Fibroblast of lung (primary cell): ENCODE data around the gene SCYGR6. TPM values are rescaled to one million over a fixed set of nuclear protein-coding genes. Genes with fewer than 3 reads are reported as not detected.

Experiments used
- DNase-seq, 2 donors: peaks; one replicate each; pipeline versions ENCODE4 v3.0.0 to v3.0.0-alpha.2; 2010; ENCODE audit warnings: low read depth in 2 of 2
- H2AFZ ChIP-seq: 2 replicates; pipeline ENCODE4 v1.5.1; 2012; ENCODE audit warnings: low read length, control low read depth, inconsistent platforms
- H3K27ac ChIP-seq: 2 replicates; pipeline ENCODE4 v1.5.1; 2011; ENCODE audit warnings: low read length, control low read depth; ENCODE audit not compliant: insufficient read depth
- H3K27me3 ChIP-seq: 2 replicates; pipeline ENCODE4 v1.5.1; 2011; ENCODE audit warnings: mild to moderate bottlenecking, low read length; ENCODE audit not compliant: control insufficient read depth, insufficient read depth
- H3K36me3 ChIP-seq: 2 replicates; pipeline ENCODE4 v1.5.1; 2011; ENCODE audit warnings: low read length; ENCODE audit not compliant: control insufficient read depth, insufficient read depth
- H3K4me1 ChIP-seq: 2 replicates; pipeline ENCODE4 v1.5.1; 2011; ENCODE audit warnings: low read length; ENCODE audit not compliant: control insufficient read depth, insufficient read depth; ENCODE audit errors: extremely low read depth
- H3K4me2 ChIP-seq: 2 replicates; pipeline ENCODE4 v1.5.1; 2011; ENCODE audit warnings: low read length, control low read depth; ENCODE audit not compliant: insufficient read depth; ENCODE audit errors: extremely low read depth
- H3K4me3 ChIP-seq, 4 experiments: fragments of 200-600 bp in 1 of 4; sonication (generic) in 1 of 4; replicated peaks in 1 of 4; 2 replicates each; pipeline ENCODE4 v1.5.1; 2011 to 2016; ENCODE audit warnings: low read length in 4 of 4, low read depth in 3 of 4, mild to moderate bottlenecking in 3 of 4, control low read depth in 2 of 4, inconsistent platforms in 1 of 4, mixed read lengths in 1 of 4; ENCODE audit not compliant: insufficient read depth in 1 of 4; ENCODE audit errors: control extremely low read depth in 1 of 4
- H3K79me2 ChIP-seq: 2 replicates; pipeline ENCODE4 v1.5.1; 2012; ENCODE audit warnings: mild to moderate bottlenecking, low read length, inconsistent platforms; ENCODE audit not compliant: control insufficient read depth, insufficient read depth
- H3K9ac ChIP-seq: 2 replicates; pipeline ENCODE4 v1.5.1; 2011; ENCODE audit warnings: mild to moderate bottlenecking, low read length, control low read depth; ENCODE audit not compliant: insufficient read depth
- H3K9me3 ChIP-seq: 2 replicates; pipeline ENCODE4 v1.5.1; 2012; ENCODE audit warnings: low read depth, low read length; ENCODE audit not compliant: control insufficient read depth, insufficient read depth
- H4K20me1 ChIP-seq: 2 replicates; pipeline ENCODE4 v1.5.1; 2011; ENCODE audit warnings: low read length; ENCODE audit not compliant: control insufficient read depth, insufficient read depth; ENCODE audit errors: extremely low read depth
- CTCF ChIP-seq, 2 donors: IDR thresholded peaks in 1 of 2; conservative IDR thresholded peaks in 1 of 2; 1 replicate in 1 of 2; 2 replicates in 1 of 2; pipeline ENCODE4 v1.5.1; 2011 to 2012; ENCODE audit warnings: low read length in 2 of 2, control low read depth in 1 of 2, inconsistent platforms in 1 of 2, low read depth in 1 of 2, mild to moderate bottlenecking in 1 of 2
- EZH2 ChIP-seq: IDR thresholded peaks from 2 replicates; pipeline ENCODE4 v1.5.1; 2012; ENCODE audit warnings: low read length, control low read depth, mild to moderate bottlenecking; ENCODE audit errors: missing control alignments
- polyA plus RNA-seq, 2 donors: library from polyadenylated mRNA; depleted of rRNA in 1 of 2; stranded (reverse) in 1 of 2; unstranded in 1 of 2; fragments of >200 nt; gene quantifications; 2 replicates each; pipeline ENCODE4 v1.2.1, GENCODE V29; 2011 to 2012; ENCODE audit warnings: missing spikeins in 1 of 2
- total RNA-seq: library from RNA; depleted of rRNA; stranded (reverse); fragments of >200 nt; gene quantifications from 2 replicates; pipeline ENCODE4 v1.2.1, GENCODE V29; 2014

The SCYGR6 gene
- total and polyA plus RNA-seq, 2 donors (not counting 1 experiment from before 2014, with no cell fraction given) = not detected

- no peaks in the 10 kb centered on the region for H3K36me3 ChIP-seq
- no peak for TF ChIP-seq EZH2
- no peak for TF ChIP-seq CTCF (conservative IDR thresholded peaks at IDR 0.05 in 1 of 2, IDR thresholded peaks at IDR 0.05 in 1 of 2; ENCODE audit: low read depth in 1 of 2, low read length in 2 of 2)
- H3K4me3 ChIP-seq = no peak overlapping the region
- no peaks in the 10 kb centered on the region for H3K79me2 ChIP-seq
- H4K20me1 ChIP-seq = no peaks in the 10 kb centered on the region
- H3K4me1 ChIP-seq = no peaks in the 10 kb centered on the region
- no peaks in the 10 kb centered on the region for H3K27me3 ChIP-seq
- H2AFZ ChIP-seq = no peak overlapping the region
- H3K4me2 ChIP-seq = no peak overlapping the region
- no peak overlapping the region for H3K9ac ChIP-seq
- no peaks in the 10 kb centered on the region for H3K9me3 ChIP-seq
- DNase-seq = no peak
- no peak overlapping the region for H3K27ac ChIP-seq
Measured at GRCh38 chr2:227674485-227674884, 50.1 kb downstream of the SCYGR6 start.

Other genes with a start within 250 kb of the SCYGR6 start
- gene SCYGR2, start 125.9 kb downstream of the SCYGR6 start, total RNA-seq = not detected in 2 replicates
- not detected in 2 replicates for gene SCYGR2, start 125.9 kb downstream of the SCYGR6 start, polyA plus RNA-seq
- gene SCYGR3, start 109.9 kb downstream of the SCYGR6 start, total RNA-seq = not detected in 2 replicates
- not detected in 2 replicates for gene SCYGR3, start 109.9 kb downstream of the SCYGR6 start, polyA plus RNA-seq
- gene SCYGR4, start 107.3 kb downstream of the SCYGR6 start, total RNA-seq = not detected in 2 replicates
- not detected in 2 replicates for gene SCYGR4, start 107.3 kb downstream of the SCYGR6 start, polyA plus RNA-seq
- not detected in 2 replicates for gene SCYGR5, start 58.0 kb downstream of the SCYGR6 start, total RNA-seq
- not detected in 2 replicates for gene SCYGR5, start 58.0 kb downstream of the SCYGR6 start, polyA plus RNA-seq
- 0.17 and 1.0 TPM in 2 replicates for gene SLC19A3, start 6.7 kb downstream of the SCYGR6 start, total RNA-seq
- gene SLC19A3, start 6.7 kb downstream of the SCYGR6 start, polyA plus RNA-seq = 0.11 and 0.16 TPM in 2 replicates
- not detected in 2 replicates for gene SCYGR7, start 3.6 kb upstream of the SCYGR6 start, total RNA-seq
- not detected in 2 replicates for gene SCYGR7, start 3.6 kb upstream of the SCYGR6 start, polyA plus RNA-seq
- not detected in 2 replicates for gene SCYGR8, start 21.1 kb upstream of the SCYGR6 start, total RNA-seq
- not detected in 2 replicates for gene SCYGR8, start 21.1 kb upstream of the SCYGR6 start, polyA plus RNA-seq
- gene CCL20, start 89.1 kb upstream of the SCYGR6 start, total RNA-seq = not detected in 2 replicates
- gene CCL20, start 89.1 kb upstream of the SCYGR6 start, polyA plus RNA-seq = 0.23 TPM in 1 of 2 replicates, not detected in the other
- gene DAW1, start 146.9 kb upstream of the SCYGR6 start, total RNA-seq = not detected in 2 replicates
- 0.11 and 0.12 TPM in 2 replicates for gene DAW1, start 146.9 kb upstream of the SCYGR6 start, polyA plus RNA-seq